ELF-1 (cell line): ENCODE measurements around the gene LRWD1.
"Not testable (repeated sequence)": the region's sequence is repeated elsewhere in the genome, so short reads cannot be mapped to it uniquely, and the experiment has no call there.

ENCODE experiments used
- DNase-seq: peaks from one replicate; pipeline ENCODE4 v3.0.0-alpha.2; 2016; ENCODE audit warnings: low read depth, low spot score

LRWD1 gene

DNA sequence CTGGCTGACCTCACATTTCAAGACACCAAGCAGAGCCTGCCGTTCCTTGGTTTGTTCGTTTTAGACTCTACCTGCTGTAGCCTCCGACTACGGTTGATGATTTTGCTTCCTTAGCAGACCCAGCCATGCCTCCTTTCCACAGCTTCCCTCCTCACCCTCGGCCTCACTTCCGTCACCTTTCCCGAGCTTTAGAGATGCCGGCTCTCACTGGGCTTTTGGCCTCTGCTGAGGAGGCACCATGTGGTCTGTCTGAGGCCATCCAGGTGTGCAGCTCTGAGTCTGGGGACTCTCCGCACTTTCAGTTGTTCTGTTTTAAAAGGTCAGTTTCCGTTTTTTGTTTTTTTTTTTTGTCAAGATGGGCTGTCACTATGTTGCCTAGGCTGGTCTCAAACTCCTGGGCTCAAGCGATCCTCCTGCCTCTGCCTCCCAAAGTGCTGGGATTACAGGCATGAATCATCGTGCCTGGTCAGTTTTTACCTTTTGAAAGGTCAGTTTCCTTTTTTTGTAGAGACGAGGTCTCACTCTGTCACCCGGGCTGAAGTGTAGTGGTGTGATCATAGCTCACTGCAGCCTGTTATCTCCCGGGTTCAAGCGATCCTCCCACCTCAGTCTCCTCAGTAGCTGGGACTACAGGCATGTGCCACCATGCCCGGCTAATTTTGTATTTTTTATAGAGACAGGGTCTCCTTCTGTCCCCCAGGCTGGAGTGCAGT, 19.7 kb upstream of the LRWD1 start:
- no peak for DNase-seq

DNA sequence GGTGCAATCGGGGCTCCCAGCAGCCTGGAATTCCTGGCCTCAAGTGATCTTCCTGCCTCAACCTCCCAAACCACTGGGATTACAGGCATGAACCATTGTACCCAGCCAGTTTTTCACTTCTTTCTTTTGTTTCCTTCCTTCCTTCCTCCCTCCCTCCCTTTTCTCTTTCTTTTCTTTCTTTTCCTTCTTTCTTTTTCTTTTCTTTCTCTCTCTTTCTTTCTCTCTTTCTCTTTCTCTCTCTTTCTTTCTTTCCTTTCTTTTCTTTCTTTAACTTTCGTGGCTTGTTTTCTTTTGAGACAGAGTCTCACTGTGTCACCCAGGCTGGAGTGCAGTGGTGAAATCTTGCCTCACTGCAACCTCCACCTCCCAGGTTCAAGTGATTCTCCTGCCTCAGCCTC, 19.1 kb upstream of the LRWD1 start:
- DNase-seq: no peak

DNA sequence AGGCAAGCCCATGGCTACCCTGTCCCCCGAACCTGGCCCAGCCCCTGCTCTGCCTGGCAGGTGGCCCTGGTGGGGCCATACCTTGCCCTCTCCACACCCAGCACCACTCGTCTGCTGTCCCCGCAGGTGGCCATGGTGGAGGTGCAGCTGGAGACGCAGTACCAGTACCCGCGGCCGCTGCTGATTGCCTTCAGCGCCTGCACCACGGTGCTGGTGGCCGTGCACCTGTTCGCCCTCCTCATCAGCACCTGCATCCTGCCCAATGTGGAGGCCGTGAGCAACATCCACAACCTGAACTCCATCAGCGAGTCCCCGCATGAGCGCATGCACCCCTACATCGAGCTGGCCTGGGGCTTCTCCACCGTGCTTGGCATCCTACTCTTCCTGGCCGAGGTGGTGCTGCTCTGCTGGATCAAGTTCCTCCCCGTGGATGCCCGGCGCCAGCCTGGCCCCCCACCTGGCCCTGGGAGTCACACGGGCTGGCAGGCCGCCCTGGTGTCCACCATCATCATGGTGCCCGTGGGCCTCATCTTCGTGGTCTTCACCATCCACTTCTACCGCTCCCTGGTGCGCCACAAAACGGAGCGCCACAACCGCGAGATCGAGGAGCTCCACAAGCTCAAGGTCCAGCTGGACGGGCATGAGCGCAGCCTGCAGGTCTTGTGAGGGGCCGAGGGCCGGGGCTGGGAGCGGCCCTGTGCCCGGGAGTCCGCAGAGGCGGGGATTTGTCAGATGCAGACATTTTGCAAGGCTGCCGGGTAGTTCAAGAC, 18.2 kb upstream of the LRWD1 start:
- no peak for DNase-seq

DNA sequence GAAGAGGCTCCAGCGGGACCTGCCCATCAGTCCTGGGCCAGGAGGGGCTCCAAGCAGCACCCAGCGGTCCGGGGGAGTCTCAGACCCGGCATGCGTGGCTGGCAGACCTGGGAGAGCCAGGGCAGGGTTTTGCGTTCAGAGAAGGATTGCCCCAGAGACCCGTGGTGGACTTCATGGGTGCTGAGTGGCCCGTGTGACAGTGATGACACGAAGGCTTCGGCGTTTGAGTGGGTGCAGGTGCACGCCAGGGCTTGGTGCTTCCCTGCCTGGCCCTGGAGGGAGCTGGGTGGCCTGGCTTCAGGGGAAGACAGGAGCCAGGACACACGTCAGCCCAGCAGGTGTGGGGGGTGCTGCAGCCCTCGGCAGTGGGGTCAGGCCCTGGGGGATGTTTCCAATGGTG, 17.5 kb upstream of the LRWD1 start:
- DNase-seq: no peak

DNA sequence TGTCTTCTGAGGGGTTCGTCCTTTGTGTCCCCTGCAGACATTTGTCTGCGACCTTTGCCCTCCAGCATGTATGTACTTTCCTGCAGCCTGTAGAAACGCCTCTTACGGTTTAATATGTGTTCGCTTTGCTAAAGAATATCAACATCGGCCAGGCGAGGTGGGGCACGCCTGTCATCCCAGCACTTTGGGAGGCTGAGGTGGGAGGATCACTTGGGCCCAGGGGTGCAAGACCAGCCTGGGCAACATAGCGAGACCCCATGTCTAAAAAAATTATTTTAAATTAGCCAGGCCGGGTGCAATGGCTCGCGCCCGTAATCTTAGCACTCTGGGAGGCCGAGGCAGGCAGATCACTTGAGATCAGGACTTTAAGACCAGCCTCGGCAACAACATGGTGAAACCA, 15.6 kb upstream of the LRWD1 start:
- no peak for DNase-seq

DNA sequence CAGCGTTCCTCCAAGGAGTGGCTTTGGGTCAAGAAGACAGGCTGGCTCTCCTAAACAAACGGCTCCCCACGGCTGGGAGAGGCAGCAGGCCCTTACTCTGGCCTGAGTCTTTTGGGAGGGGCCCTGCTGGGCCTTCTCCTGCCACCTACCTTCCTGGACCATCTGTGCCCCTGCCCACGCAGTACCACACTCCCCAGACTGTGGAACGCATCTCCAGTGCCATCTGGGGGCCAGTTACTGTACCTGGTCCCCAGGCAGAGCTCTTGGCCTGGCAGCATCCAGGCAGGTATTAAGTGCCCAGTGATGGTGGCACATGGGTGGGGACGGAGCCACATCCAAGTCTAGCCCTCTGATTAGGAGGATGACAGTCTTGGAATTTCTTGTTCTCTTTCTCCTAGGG, 14.5 kb upstream of the LRWD1 start:
- no peak for DNase-seq

DNA sequence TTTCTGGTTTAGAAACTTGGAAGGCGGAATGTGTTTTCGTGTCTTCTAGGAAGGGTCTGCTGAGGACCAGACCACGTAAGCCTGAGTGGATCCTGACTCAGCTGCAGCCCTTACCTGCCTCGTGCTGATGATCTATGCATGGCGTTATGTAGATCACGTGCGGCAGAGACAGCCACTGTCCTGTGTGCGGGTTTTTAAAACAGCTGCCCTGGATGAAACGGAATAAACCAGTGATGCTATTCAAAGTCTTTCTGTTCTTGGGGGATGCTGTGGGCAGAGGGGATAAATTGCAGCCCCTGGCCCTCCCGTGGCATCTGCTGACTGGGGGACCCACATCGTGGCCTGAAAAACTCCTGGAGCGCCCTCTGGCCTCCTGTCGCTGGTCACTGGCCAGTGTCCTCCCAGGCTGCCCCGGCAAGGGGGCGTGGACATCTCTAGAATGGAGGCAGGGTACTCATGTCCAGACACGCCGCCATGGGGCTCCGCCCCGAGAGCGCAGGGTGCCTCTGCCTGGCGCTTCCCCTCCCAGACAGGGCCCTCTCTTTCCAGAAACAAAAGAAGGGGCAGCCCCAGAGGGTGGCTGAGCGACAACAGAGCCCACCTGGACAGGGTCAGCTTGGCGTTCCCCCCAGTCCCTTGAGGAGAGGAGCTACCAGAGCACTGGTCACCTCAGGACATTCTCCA, 13.3 kb upstream of the LRWD1 start:
- DNase-seq: no peak

DNA sequence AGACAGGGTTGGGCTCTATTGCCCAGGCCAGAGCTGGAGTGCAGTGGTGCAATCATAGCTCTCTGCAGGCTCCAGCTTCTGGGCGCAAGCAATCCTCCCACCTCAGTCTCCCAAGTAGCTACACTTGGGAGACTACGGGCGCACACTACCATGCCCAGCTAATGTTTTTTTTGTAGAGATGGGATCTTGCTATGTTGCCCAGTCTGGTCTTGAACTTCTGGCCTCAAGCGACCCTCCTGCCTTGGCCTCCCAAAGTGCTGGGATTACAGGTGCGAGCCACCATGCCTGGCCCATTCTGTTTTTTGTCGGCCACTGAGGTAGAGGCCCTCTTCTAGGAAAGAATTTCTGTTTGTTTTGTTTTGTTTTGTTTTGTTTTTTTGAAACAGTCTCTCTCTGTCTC, 12.3 kb upstream of the LRWD1 start:
- no peak for DNase-seq

DNA sequence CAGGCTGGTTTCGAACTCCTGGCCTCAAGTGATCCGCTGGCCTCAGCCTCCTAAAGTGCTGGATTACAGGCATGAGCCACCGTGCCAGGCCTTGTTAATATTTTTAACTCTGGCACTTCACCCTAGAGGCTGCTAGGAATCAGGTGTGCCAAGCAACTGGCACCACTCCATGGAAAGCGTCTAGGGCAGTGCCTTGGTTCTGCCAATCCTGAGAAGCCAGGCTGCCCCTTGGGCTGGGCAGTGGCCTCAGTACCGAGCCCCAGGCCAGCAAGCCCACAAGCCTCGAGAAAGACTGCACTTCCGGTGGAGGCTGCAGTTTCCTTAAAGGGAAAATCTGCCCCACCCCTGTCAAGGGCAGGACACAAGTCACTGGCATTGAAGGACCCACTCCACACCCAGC, 11.5 kb upstream of the LRWD1 start:
- DNase-seq: no peak

DNA sequence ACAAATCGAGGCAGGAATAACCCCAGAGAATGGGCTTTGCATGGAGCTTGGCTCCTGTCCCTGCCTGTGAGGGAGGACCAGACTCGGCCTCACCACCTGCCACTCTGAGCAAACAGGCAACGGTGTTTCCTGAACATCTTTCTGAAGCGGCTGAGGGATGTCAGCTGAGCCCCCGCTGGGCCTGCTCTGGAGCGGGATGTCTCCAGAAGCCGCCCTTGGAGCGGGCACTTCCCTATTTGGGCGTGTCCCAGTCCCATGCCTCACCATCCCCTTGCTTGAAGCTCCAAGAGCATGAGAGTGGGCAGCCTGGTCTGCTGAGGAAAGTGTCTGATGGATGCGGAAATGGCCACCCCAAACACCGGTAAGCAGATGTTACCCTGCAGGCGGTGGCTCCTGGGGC, 10.3 kb upstream of the LRWD1 start:
- no peak for DNase-seq

DNA sequence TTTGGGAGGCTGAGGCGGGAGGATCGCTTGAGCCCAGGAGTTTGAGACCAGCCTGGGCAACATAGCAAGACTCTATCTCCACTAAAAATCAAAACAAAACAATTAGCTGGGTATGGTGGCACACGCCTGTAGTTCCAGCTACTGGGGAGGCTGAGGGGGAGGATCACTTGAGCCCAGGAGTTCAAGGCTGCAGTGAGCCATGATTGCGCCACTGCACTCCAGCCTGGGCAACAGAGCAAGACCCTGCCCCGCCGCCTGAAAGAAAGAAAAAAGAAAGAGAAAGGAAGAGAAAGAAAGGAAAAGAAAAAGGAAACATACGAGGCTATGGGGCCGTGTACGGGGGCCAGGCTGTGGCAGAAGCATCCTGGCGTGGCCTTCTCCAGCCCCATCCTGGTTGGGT, 9.9 kb upstream of the LRWD1 start:
- not testable (repeated sequence) for DNase-seq

DNA sequence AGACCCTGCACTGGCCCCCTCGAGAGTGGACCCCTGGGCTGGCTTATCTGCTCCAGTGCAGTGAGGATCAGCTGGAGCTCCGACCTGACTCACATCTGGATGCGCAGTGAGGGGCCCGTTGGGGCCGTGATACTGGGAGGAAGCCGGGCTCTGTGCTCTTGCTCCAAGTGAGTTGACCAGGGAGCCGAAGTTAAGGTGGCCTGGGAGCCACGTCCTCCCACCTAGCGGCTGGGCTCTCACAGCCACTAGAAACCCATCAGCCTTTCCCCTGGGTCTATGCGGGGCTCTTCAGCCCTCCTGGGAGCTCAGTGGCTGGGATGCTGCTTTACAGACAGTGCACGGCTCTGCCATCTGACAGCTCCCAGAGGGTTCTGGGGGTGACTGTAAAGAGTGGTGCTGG, 9.2 kb upstream of the LRWD1 start:
- DNase-seq: no peak

DNA sequence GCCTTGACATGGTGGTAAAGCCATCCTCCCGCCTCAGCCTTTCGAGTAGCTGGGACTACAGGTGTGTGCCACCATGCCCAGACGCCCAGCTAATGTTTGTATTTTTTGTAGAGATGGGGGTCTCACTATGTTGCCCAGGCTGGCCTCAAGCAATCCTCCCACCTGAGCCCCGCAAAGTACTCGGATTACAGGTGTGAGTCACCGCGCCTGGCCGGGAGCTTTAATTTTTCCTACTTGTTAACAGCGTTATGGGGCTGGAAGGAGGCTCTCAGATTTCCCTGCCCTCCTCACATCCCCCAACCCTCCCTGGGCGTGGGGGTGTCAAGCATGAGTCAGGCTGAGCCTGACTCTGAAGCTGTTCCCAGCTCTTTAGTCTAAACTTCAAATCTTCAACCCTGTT, 8.5 kb upstream of the LRWD1 start:
- DNase-seq: no peak

DNA sequence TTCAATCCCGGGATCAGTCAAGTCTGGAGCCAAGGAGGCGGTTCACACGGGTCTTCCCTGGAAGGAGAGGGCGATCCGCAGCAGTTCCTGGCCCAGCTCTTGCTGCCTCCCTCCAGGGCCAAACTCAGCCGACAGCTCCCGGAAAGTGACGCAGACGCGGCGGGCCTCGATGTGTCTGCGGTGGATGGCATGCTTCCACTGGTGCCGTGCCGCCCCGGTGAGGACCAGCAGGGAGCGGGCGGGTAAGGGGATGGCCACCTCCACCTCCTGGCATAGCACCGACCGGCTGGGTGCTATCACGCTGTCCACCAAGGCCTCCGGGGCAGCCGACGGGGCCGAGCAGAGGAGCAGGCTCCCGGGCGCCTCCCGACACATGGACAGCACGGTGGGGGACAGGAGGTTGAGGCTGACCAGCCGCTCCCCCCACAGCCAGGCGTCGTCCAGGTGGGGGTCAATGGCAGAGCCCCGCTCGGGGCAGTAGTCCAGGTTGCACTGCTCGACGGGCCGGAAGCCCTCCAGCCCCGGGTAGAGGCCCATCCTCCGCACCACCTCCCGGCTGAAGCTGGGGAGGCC, 7.3 kb upstream of the LRWD1 start:
- DNase-seq: no peak

DNA sequence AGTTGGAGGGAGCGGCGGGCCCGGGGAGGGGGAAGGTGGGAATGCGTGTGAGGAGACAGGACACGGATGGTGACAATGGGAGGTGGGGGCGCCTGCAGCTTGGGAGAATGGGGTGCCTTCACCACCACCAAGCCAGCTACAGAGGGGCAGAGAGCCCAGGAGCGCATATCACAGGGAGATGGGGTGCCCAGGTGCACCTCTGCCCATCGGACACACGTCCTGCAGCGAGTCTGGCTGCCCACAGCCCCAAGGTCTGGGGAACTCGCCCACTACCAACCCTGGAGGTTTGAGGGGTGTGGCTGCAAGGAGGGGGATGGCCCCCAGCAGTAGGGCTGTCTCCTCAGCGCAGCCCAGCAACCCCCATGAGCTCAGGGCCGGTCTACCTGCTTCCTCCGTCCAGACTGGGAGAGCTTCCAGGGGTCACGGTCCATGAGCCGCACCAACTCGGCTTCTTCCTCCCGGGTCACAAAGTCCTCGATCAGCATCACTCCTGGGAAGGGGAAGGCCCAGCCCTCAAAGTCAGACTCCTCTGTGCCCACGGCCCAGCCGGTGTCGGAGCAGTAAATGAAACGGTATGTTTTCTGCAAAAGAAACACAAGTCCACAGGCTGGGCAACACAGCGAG, 5.5 kb upstream of the LRWD1 start:
- DNase-seq: no peak

DNA sequence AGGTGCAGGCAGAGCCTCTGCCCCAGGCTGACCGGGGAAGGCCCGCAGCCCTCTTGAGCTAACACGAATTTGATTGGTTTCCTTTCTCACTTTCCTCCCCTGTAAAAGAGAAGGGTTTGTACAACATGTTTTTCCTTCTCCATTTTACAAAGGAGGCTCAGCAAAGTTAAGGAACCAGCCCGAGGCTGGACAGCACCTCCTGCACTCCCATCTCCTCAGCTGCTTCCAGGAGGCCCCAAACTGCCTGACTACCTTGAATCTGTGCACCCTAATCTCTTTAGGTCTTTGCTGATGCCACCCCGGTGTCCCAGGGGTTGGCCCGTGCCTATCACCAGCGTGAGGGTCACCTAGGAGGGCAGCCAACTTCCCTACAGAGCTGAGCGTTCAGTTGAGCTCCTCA, 4.3 kb upstream of the LRWD1 start:
- DNase-seq: no peak

DNA sequence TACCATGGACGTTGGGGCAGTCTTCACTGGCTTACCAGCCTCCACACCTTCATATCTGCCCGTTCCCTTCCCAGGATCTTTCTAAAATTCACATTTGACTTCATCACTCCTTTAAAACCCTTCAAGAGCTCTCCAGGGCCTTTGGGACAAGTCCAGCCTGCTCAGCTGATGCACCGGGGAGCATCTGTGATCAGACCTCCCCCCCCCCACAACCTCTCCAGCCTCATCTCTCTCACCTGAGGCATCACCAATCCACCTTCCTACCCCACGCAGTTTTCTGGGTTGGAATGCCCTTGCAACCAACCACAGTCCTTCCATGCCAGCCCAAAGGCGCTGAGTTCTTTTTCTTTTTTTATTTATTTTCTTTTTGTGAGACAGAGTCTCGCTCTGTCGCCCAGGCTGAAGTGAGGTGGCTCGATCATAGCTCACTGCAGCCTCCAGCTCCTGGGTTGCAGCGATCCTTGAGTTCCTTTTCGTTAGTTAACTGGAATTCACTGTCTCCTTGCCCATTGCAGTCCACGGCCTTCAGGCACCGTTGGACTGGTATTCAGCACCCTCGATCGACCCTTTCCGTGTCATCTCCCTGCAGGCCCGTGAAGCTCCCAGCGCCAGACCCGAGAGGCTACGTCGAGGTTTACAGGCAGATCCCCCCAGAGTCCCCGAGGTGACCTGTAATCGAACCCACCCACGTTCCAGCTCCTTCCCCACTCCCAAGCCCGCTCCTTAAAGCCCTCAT, 775 bp upstream of the LRWD1 start:
- DNase-seq: no peak

DNA sequence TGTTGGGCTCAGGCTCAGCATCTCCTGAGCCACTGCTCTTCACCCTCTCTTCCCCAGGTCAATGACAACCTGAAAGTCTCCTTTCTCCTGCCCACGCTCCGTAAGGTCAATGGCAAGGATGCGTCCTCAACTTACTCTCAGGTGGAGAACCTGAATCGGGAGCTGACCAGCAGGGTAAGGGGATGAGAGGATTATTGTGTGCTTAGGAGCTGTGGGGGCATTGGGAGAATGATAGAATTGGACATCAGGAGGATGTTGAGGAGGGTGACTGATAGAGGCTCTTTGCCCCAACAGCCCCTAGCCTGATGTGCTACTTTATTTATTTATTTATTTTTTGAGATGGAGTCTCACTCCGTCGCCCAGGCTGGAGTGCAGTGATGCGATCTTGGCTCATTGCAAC, 1.3 kb downstream of the LRWD1 start:
- DNase-seq: no peak

DNA sequence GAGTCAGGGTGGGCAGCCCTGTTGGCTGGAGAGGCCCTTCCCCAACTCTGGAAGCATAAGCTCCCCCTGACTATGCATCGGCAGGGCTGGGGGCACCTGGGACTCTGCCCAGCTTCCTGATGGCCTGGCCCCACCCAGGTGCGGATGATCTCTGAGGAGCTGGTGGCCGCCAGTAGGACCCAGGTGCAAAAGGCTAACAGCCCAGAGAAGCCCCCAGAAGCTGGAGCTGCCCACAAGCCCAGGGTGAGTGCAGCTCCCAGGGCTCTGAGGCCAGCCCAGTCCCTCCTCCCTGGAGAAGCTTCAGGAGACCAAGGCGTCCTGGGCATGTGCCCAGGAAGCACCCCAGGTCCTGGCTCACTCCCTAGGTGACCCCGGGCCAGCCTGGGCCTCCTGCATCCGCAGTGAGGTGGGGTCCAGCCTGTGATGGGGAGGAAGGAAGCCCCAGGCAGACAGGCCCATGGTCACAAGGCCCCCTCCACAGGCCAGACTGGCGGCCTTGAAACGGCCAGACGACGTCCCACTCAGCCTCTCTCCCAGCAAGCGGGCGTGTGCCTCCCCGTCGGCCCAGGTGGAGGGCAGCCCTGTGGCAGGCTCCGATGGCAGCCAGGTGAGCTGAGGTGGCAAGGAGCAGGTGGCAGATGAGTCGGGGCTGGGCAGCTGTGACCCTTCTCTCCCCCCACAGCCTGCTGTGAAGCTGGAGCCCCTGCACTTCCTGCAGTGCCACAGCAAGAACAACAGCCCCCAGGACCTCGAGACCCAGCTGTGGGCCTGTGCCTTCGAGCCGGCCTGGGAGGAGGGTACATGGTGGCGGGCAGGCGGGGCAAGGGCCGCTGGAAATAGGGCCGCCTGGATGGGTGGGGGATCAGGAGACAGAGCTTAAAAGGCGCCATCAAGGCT, 3.0 kb downstream of the LRWD1 start:
- DNase-seq: no peak
